Activated naive CD4-positive, alpha-beta T cell treated with anti-CD3 and anti-CD28 coated beads, Interleukin-2, amount 10 ng/mL, durations not matched to agents 7 days and 5 days (primary cell): ENCODE results near the gene PLA2G2A.
"Not testable (repeated sequence)": the region's sequence is repeated elsewhere in the genome, so short reads cannot be mapped to it uniquely, and the experiment has no call there.

ENCODE experiments used
- CTCF ChIA-PET: fragments of 350-600 bp; sonication (Branson Sonifier 250); formaldehyde crosslinking; loops from one replicate; lab custom pipeline; 2021; ENCODE audit warnings: antibody characterized with exemption; lab: Charles Lee
- DNase-seq: peaks from one replicate; pipeline ENCODE4 v3.0.0-alpha.2; 2020
- H3K27ac Mint-ChIP-seq: one replicate; pipeline ENCODE4 v1.8.0; 2021; ENCODE audit warnings: mild to moderate bottlenecking, moderate library complexity, mixed read lengths
- H3K27me3 Mint-ChIP-seq: one replicate; pipeline ENCODE4 v1.8.0; 2021; ENCODE audit warnings: mild to moderate bottlenecking, mixed read lengths
- H3K36me3 Mint-ChIP-seq: one replicate; pipeline ENCODE4 v1.8.0; 2021; ENCODE audit warnings: mixed read lengths
- H3K4me1 Mint-ChIP-seq: one replicate; pipeline ENCODE4 v1.8.0; 2021; ENCODE audit warnings: mixed read lengths
- H3K4me3 Mint-ChIP-seq: one replicate; pipeline ENCODE4 v1.8.0; 2021; ENCODE audit warnings: mild to moderate bottlenecking, moderate library complexity, mixed read lengths
- H3K9me3 Mint-ChIP-seq: one replicate; pipeline ENCODE4 v1.8.0; 2021; ENCODE audit warnings: mixed read lengths

The PLA2G2A gene, protein sequence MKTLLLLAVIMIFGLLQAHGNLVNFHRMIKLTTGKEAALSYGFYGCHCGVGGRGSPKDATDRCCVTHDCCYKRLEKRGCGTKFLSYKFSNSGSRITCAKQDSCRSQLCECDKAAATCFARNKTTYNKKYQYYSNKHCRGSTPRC

DNA sequence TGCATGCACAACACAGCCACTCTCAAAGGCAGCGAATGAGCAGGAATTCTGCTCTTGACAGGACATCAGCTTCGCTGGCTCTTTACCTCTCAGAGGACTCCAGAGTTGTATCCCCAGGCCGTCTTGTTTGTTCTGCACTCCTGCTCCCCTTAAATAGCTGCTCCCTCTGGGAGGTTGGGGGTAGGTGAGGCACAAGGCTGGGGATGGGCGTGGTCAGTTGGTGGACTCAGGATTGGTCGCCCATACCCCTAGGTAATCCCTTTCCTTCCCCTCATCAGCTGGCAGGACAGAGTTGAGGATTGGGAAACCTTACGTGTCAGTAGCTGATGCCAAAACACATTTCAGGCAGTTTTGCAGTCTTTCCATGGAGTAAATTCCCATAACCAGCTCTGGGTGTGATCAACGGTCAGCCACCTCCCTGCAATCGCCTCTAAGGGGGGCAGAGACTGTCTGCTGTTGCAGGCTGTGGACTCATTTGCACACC lies at the start of gene PLA2G2A:
Gene PLA2G2A (minus strand): TSS at position 125 of the 484 bp plus-strand sequence. CDS start 845 bp downstream, outside the sequence.
- Mint-ChIP-seq H3K27ac (no peak within 1 kb of the TSS), H3K27me3 (peaks cover 32% of the 10 kb centered on the region), H3K4me1 (no peaks in the 10 kb centered on the region), H3K36me3 (no peaks in the 10 kb centered on the region), H3K4me3 (no peak within 1 kb of the TSS), H3K9me3 (no peaks in the 10 kb centered on the region)
- no peak for DNase-seq
- CTCF ChIA-PET: no interaction called here

DNA sequence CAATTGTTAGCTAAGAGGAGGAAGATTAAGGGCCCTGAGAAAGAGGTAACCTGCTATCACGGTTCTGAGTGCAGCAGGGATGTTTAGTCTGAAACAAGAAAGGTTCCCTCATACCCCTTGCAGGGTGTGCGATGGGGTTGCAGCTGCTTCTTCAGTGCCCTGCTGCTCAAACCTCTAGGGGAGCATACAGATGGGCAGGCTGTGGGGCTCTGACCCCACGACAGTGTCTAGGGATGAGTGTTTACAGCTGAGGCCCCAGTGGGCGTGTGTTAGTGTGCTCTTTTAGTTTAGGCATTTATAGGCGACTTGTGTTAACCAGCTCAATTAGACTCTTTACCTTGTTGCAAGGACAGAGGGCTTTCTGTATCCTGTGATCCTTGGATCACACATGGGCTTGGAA lies 49.3 kb upstream of the PLA2G2A start:
- CTCF ChIA-PET: no interaction called here
- H3K36me3 Mint-ChIP-seq: no peaks in the 10 kb centered on the region
- DNase-seq: no peak
- H3K4me1 Mint-ChIP-seq: no peaks in the 10 kb centered on the region
- H3K4me3 Mint-ChIP-seq: no peak overlapping the region
- H3K27me3 Mint-ChIP-seq: peaks cover 3% of the 10 kb centered on the region
- H3K9me3 Mint-ChIP-seq: no peaks in the 10 kb centered on the region
- H3K27ac Mint-ChIP-seq: no peak overlapping the region

DNA sequence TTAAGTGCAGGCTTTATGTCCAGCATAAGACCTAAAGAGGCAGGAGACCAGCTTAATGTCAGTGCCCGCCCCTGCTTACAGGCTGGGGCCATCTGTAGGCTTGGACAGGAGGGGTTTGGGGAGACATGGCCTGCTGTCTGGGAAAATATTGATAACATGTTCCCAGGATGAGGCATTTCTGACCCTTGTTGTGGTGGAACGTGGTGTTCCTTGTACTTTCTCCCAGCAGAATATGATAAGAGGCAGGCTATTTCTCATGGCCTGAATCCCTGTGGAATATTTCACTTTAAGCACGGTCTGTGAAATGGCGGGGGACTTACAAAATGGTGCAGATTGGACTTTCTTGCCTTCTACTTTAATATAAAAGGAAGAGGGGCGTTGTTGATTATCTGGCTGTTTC lies 48.7 kb upstream of the PLA2G2A start:
- Mint-ChIP-seq H3K27ac (no peak overlapping the region), H3K36me3 (no peaks in the 10 kb centered on the region), H3K27me3 (peaks cover 9% of the 10 kb centered on the region), H3K9me3 (no peaks in the 10 kb centered on the region), H3K4me1 (no peaks in the 10 kb centered on the region), H3K4me3 (no peak overlapping the region)
- CTCF ChIA-PET: no interaction called here
- no peak for DNase-seq

GRCh38 chr1:20017741-20018140 lies 38.3 kb upstream of the PLA2G2A start:
- no peak for DNase-seq
- peaks cover 11% of the 10 kb centered on the region for H3K9me3 Mint-ChIP-seq
- no peaks in the 10 kb centered on the region for H3K36me3 Mint-ChIP-seq
- CTCF ChIA-PET: no interaction called here
- H3K27me3 Mint-ChIP-seq: peaks cover 5% of the 10 kb centered on the region
- H3K4me3 Mint-ChIP-seq: no peak overlapping the region
- H3K4me1 Mint-ChIP-seq: no peaks in the 10 kb centered on the region
- H3K27ac Mint-ChIP-seq: no peak overlapping the region

GRCh38 chr1:20014153-20014552 lies 34.7 kb upstream of the PLA2G2A start:
- Mint-ChIP-seq H3K36me3 (no peaks in the 10 kb centered on the region), H3K4me1 (no peaks in the 10 kb centered on the region), H3K4me3 (no peak overlapping the region), H3K9me3 (peaks cover 9% of the 10 kb centered on the region), H3K27me3 (peaks cover 8% of the 10 kb centered on the region), H3K27ac (no peak overlapping the region)
- no peak for DNase-seq
- CTCF ChIA-PET: no interaction called here

GRCh38 chr1:20010016-20010415 lies 30.6 kb upstream of the PLA2G2A start:
- CTCF ChIA-PET: no interaction called here
- Mint-ChIP-seq H3K36me3 (no peaks in the 10 kb centered on the region), H3K27me3 (peaks cover 14% of the 10 kb centered on the region), H3K9me3 (peaks cover 2% of the 10 kb centered on the region), H3K27ac (no peak overlapping the region), H3K4me3 (no peak overlapping the region), H3K4me1 (no peaks in the 10 kb centered on the region)
- DNase-seq: no peak

- Mint-ChIP-seq H3K36me3 (no peaks in the 10 kb centered on the region), H3K4me3 (no peak overlapping the region), H3K4me1 (no peaks in the 10 kb centered on the region), H3K27ac (no peak overlapping the region), H3K9me3 (peaks cover 1% of the 10 kb centered on the region), H3K27me3 (peaks cover 14% of the 10 kb centered on the region)
- DNase-seq: no peak
- CTCF ChIA-PET: no interaction called here
These were observed 29.8 kb upstream of the PLA2G2A start for GRCh38 chr1:20009212-20009611.

DNA sequence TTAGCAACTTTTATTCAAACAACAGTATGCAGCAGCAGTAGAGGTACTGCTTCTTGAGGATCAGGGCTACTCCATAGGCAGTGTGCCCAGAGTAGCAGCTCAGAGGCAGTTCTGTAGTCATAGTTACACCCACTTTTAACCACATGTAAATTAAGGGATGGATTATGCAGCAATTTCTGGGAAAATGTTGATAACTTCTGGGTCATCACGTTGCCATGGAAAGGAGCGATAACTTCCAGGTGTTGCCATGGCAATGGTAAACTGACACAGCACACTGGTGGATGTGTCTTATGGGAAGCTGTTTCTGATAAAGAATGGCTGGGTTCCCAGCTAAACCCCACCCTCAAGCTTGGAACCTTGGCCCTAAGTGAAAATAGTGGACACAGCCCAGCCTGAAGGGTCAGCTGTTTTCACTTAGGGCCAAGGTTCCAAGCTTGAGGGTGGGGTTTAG lies 29.0 kb upstream of the PLA2G2A start:
- no peaks in the 10 kb centered on the region for H3K4me1 Mint-ChIP-seq
- H3K36me3 Mint-ChIP-seq: no peaks in the 10 kb centered on the region
- no peak overlapping the region for H3K4me3 Mint-ChIP-seq
- no peak overlapping the region for H3K27ac Mint-ChIP-seq
- DNase-seq: no peak
- H3K27me3 Mint-ChIP-seq: peaks cover 14% of the 10 kb centered on the region
- CTCF ChIA-PET: interaction anchor here (0.7 kb wide), 1 partner anchor 106 kb away, joined by 3 read pairs; no protein-coding TSS in a partner anchor
- H3K9me3 Mint-ChIP-seq: no peaks in the 10 kb centered on the region

- DNase-seq, H3K4me3 Mint-ChIP-seq, H3K36me3 Mint-ChIP-seq, H3K4me1 Mint-ChIP-seq, CTCF ChIA-PET, H3K27ac Mint-ChIP-seq, H3K9me3 Mint-ChIP-seq: not testable (repeated sequence)
- H3K27me3 Mint-ChIP-seq: peaks cover 29% of the 10 kb centered on the region
These were observed 19.4 kb upstream of the PLA2G2A start for GRCh38 chr1:19998823-19999222.

DNA sequence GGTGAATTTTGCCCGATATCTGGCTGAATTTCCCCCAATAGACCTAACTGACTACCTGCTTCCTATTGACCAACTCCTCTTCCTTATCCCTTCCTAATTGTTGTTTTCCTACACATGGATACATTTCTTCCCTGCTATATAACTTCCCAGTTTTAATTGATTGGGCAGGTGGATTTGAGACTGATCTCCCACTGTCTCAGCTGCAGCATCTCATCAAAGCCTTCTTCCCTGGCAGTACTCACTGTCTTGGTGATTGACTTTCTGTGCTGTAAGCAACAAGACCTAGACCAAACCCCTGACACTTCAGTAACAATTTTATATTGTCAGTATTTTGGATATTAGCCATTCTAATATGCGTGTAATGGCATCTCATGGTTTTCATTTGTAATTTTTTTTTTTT lies 11.3 kb upstream of the PLA2G2A start:
- CTCF ChIA-PET: no interaction called here
- Mint-ChIP-seq H3K4me1 (no peaks in the 10 kb centered on the region), H3K4me3 (no peak overlapping the region), H3K36me3 (no peaks in the 10 kb centered on the region), H3K27ac (no peak overlapping the region), H3K27me3 (peaks cover 52% of the 10 kb centered on the region), H3K9me3 (no peaks in the 10 kb centered on the region)
- DNase-seq: no peak

DNA sequence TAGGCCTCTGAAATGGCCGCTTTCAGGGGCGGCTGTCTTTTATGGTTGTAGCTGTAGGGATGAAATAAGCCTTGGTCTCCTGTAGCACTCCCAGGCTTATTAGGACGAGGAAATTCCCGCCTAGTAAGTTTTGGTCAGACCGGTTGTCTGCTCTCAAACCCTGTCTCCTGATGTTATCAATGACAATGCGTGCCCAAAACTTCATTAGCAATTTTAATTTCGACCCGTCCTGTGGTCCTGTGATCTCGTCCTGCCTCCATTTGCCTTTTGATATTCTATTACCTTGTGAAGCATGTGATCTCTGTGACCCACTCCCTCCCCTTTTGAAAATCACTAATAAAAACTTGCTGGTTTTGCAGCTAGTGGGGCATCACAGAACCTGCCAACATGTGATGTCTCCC lies 10.8 kb upstream of the PLA2G2A start:
- H3K4me3 Mint-ChIP-seq, H3K4me1 Mint-ChIP-seq, CTCF ChIA-PET, DNase-seq, H3K36me3 Mint-ChIP-seq, H3K9me3 Mint-ChIP-seq, H3K27ac Mint-ChIP-seq: not testable (repeated sequence)
- H3K27me3 Mint-ChIP-seq: peaks cover 50% of the 10 kb centered on the region

DNA sequence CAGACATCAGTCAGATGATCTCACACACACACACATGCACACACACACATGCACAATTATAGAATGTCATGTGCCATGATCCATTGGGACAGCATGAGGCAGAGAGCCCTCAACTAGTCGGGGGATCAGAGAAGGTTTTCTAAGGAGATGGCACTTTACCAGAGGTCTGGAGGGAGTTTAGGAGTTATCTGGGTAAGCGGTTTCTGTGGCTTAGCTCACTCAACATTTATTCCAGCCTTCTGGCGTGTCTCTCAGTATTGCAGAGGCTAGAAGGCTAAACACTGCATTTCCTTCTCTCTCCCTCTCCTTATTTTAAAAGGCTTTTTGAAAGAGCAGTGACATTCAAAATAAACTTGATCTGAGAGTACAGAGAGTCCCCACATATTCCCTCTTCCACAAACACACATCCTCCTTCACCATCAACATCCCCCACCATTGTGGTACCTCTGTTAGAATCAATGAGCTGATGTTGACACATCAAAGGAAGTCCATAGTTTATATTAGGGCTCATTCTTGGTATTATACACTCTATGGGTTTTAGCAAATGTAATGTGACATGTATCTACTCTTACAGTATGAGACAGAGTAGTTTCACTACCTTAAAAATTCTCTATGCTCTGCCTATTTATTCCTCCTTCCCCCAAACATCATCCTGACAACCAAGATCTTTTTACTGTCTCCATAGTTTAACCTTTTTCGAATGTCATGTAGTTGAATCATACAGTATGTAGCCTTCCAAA lies 9.0 kb upstream of the PLA2G2A start:
- Mint-ChIP-seq H3K27ac (no peak overlapping the region), H3K4me3 (no peak overlapping the region), H3K27me3 (peaks cover 41% of the 10 kb centered on the region), H3K9me3 (no peaks in the 10 kb centered on the region), H3K36me3 (no peaks in the 10 kb centered on the region), H3K4me1 (no peaks in the 10 kb centered on the region)
- CTCF ChIA-PET: no interaction called here
- DNase-seq: no peak

DNA sequence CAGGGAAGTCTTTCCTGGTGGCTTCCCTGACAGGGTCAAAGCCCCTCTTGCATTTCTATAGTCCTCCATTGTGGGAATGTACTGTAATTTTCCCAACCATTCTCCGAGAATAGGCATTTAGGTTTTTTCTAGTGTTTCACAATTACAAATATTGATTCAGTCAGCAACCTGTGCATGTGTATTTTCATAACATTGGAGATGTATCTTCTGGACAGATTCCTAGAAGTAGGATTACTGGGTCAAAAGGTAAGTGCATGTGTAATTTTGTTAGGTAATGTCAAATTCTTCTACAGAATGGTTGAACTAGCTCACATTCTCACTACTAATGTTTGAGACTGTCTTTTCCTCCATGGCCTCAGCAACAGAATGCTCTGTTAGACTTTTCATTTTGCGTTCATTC lies 8.3 kb upstream of the PLA2G2A start:
- no peaks in the 10 kb centered on the region for H3K36me3 Mint-ChIP-seq
- CTCF ChIA-PET: no interaction called here
- H3K4me1 Mint-ChIP-seq: no peaks in the 10 kb centered on the region
- no peak overlapping the region for H3K27ac Mint-ChIP-seq
- peaks cover 39% of the 10 kb centered on the region for H3K27me3 Mint-ChIP-seq
- DNase-seq: no peak
- no peak overlapping the region for H3K4me3 Mint-ChIP-seq
- no peaks in the 10 kb centered on the region for H3K9me3 Mint-ChIP-seq

DNA sequence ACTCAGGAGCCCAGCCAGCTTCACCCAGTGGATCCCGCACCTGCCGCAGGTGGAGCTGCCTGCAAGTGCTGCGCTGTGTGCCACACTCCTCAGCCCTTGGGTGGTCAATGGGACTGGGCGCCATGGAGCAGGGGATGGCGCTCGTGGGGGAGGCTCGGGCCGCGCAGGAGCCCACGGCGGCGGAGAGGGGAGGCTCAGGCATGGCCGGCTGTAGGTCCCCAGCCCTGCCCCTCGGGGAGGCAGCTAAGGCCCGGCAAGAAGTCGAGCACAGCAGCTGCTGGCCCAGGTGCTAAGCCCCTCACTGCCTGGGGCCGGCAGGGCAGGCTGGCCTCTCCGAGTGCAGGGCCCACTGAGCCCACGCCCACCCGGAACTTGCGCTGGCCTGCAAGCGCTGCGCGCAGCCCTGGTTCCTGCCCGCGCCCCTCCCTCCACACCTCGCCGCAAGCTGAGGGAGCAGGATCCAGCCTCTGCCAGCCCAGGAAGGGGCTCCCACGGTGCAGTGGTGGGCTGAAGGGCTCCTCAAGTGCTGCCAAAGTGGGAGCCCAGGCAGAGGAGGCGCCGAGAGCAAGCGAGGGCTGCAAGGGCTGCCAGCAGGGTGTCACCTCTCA lies 5.1 kb upstream of the PLA2G2A start:
- H3K27ac Mint-ChIP-seq, DNase-seq, CTCF ChIA-PET, H3K4me1 Mint-ChIP-seq, H3K4me3 Mint-ChIP-seq, H3K9me3 Mint-ChIP-seq, H3K36me3 Mint-ChIP-seq: not testable (repeated sequence)
- H3K27me3 Mint-ChIP-seq: peaks cover 22% of the 10 kb centered on the region
